Liver (tissue), 9 donors: Measurements from ENCODE around the gene AXIN1. TPM values are rescaled to one million over a fixed set of nuclear protein-coding genes. Genes with fewer than 3 reads are reported as not detected.

Experiments
- DNase-seq: peaks from one replicate; pipeline ENCODE4 v3.0.0-alpha.2; 2017; ENCODE audit warnings: low spot score
- H3K27ac ChIP-seq, 2 donors: one replicate each; pipeline ENCODE4 v1.7.0; 2013; ENCODE audit warnings: inconsistent platforms in 2 of 2, low read length in 2 of 2, control low read depth in 1 of 2, low read depth in 1 of 2, mild to moderate bottlenecking in 1 of 2
- H3K27me3 ChIP-seq, 4 donors: one replicate each; pipeline versions ENCODE4 v1.6.1 to v1.7.0; 2013; ENCODE audit warnings: low read length in 3 of 4, inconsistent platforms in 1 of 4, mild to moderate bottlenecking in 1 of 4, moderate library complexity in 1 of 4; ENCODE audit not compliant: control insufficient read depth in 4 of 4, insufficient read depth in 4 of 4
- H3K36me3 ChIP-seq, 4 donors: one replicate each; pipeline versions ENCODE4 v1.6.1 to v1.7.0; 2013; ENCODE audit warnings: low read length in 3 of 4, mild to moderate bottlenecking in 3 of 4, low read depth in 1 of 4, moderate library complexity in 1 of 4; ENCODE audit not compliant: control insufficient read depth in 4 of 4, insufficient read depth in 3 of 4
- H3K4me1 ChIP-seq, 4 donors: one replicate each; pipeline versions ENCODE4 v1.6.1 to v1.7.0; 2013; ENCODE audit warnings: low read length in 3 of 4, mild to moderate bottlenecking in 3 of 4, moderate library complexity in 1 of 4; ENCODE audit not compliant: control insufficient read depth in 4 of 4, insufficient read depth in 4 of 4
- H3K4me3 ChIP-seq, 3 donors: one replicate each; pipeline versions ENCODE4 v1.6.1 to v1.7.0; 2013; ENCODE audit warnings: low read length in 3 of 3, control low read depth in 1 of 3, low read depth in 1 of 3, mild to moderate bottlenecking in 1 of 3
- H3K9ac ChIP-seq, 2 donors: one replicate each; pipeline ENCODE4 v1.7.0; 2013; ENCODE audit warnings: low read length in 2 of 2, mild to moderate bottlenecking in 2 of 2, moderate library complexity in 2 of 2, control low read depth in 1 of 2, low read depth in 1 of 2
- H3K9me3 ChIP-seq, 4 donors: one replicate each; pipeline versions ENCODE4 v1.6.1 to v1.7.0; 2013; ENCODE audit warnings: low read length in 3 of 4; ENCODE audit not compliant: control insufficient read depth in 4 of 4
- EGR1 ChIP-seq, 2 donors: IDR thresholded peaks; 2 replicates each; pipeline ENCODE4 v1.6.1; 2016 to 2018; ENCODE audit warnings: antibody characterized with exemption in 2 of 2, low read depth in 2 of 2
- FOXA1 ChIP-seq: IDR thresholded peaks from 2 replicates; pipeline ENCODE4 v1.6.1; 2016; ENCODE audit warnings: antibody characterized with exemption
- FOXA2 ChIP-seq: IDR thresholded peaks from 2 replicates; pipeline ENCODE4 v1.6.1; 2016; ENCODE audit warnings: antibody characterized with exemption
- GABPA ChIP-seq, 2 donors: IDR thresholded peaks in 1 of 2; conservative IDR thresholded peaks in 1 of 2; 2 replicates each; pipeline ENCODE4 v1.6.1; 2016; ENCODE audit warnings: antibody characterized with exemption in 2 of 2, mild to moderate bottlenecking in 1 of 2, moderate library complexity in 1 of 2
- HNF4A ChIP-seq, 2 donors: conservative IDR thresholded peaks; 2 replicates each; pipeline ENCODE4 v1.6.1; 2016; ENCODE audit warnings: antibody characterized with exemption in 2 of 2, mild to moderate bottlenecking in 2 of 2
- HNF4G ChIP-seq: IDR thresholded peaks from 2 replicates; pipeline ENCODE4 v1.6.1; 2016; ENCODE audit warnings: antibody characterized with exemption
- JUND ChIP-seq, 2 donors: IDR thresholded peaks; 2 replicates each; pipeline ENCODE4 v1.6.1; 2016; ENCODE audit warnings: antibody characterized with exemption in 2 of 2
- MAX ChIP-seq: IDR thresholded peaks from 2 replicates; pipeline ENCODE4 v1.6.1; 2016; ENCODE audit warnings: antibody characterized with exemption
- NR2F2 ChIP-seq: IDR thresholded peaks from 2 replicates; pipeline ENCODE4 v1.6.1; 2016; ENCODE audit warnings: antibody characterized with exemption
- RAD21 ChIP-seq, 2 donors: IDR thresholded peaks; 2 replicates each; pipeline ENCODE4 v1.6.1; 2016; ENCODE audit warnings: antibody characterized with exemption in 2 of 2, mild to moderate bottlenecking in 2 of 2
- TAF1 ChIP-seq: conservative IDR thresholded peaks from 2 replicates; pipeline ENCODE4 v1.6.1; 2016; ENCODE audit warnings: antibody characterized with exemption, mild to moderate bottlenecking
- YY1 ChIP-seq: IDR thresholded peaks from 2 replicates; pipeline ENCODE4 v1.6.1; 2016; ENCODE audit warnings: antibody characterized with exemption, mild to moderate bottlenecking
- WGBS: extraction: QIAGEN DNeasy Blood & Tissue Kit; methylation state at CpG from one replicate; pipeline ENCODE4 v1.1.7; 2013; 5-methylcytosine and 5-hydroxymethylcytosine counted together
- polyA plus RNA-seq, 2 donors: library from polyadenylated mRNA; stranded (reverse) in 1 of 2; unstranded in 1 of 2; fragments of 200-250 nt in 1 of 2; fragments of >200 nt in 1 of 2; fragmentation: Nextera tagmentation in 1 of 2; extraction: Ambion mirVana in 1 of 2; gene quantifications; one replicate each; pipeline versions ENCODE4 v1.2.1 to v1.2.3, GENCODE V29; 2013 to 2015
- total RNA-seq, 2 donors: library from RNA; depleted of rRNA; stranded (reverse); fragments of >200 nt; gene quantifications; one replicate each; pipeline ENCODE4 v1.2.3, GENCODE V29; 2014
- TF ChIP-seq, protein P1 (sequence below): IDR thresholded peaks from 2 replicates; pipeline ENCODE4 v1.6.1; 2016; ENCODE audit warnings: antibody characterized with exemption
- TF ChIP-seq, protein P2 (sequence below): fragments of 150-350 bp; IDR thresholded peaks from 2 replicates; pipeline ENCODE4 v1.5.1; 2017; ENCODE audit warnings: improper control_type of control experiment, low read depth, low read length; ENCODE audit not compliant: missing input control
- TF ChIP-seq, protein P3 (sequence below): IDR thresholded peaks from 2 replicates; pipeline ENCODE4 v1.6.1; 2016; ENCODE audit warnings: antibody characterized with exemption, mild to moderate bottlenecking
- donor health status: healthy.
- donor health status: healthy.
- donor health status: healthy.
- donor health status: healthy.
- donor health status: healthy.

The AXIN1 gene
- total and polyA plus RNA-seq, 4 donors, result 2.0 to 10.3 (median 7.9) TPM

DNA sequence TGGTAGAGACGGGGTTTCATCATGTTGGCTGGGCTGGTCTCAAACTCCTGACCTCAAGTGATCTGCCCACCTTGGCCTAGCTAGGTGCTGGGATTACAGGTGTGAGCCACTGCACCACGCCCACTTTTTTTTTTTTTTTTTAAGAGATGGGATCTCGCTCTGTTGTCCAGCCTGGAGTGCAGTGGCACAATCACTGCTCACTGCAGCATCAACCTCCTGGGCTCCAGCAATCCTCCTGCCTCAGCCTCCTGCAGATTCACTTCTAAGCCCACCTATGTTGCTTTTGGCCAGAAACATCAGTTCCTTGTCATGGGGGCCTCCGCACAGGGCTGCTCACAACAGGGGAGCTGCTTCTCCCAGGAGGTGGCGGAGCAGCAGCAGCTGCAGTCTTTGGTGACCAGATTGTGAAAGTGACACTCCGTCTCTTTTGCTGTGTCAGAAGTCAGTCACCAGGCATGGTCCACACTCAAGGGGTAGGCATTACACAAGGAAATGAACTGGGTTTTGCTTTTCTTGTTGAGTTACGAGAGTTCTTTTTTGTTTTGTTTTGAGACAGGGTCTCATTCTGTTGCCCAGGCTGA is 40.0 kb upstream of the AXIN1 start:
- H3K36me3 ChIP-seq, result no peaks in the 10 kb centered on the region

GRCh38 chr16:391885-392335 is 39.4 kb upstream of the AXIN1 start:
- H3K4me1 ChIP-seq, result peaks cover 0 to 7% (median 1%) of the 10 kb centered on the region in 4 donors
- H3K9ac ChIP-seq, result no peak overlapping the region
- 73% methylated on average over 7 of the region's 7 CpGs for WGBS
- H3K27me3 ChIP-seq, result no peaks in the 10 kb centered on the region
- H3K9me3 ChIP-seq, result no peaks in the 10 kb centered on the region
- no peak overlapping the region for H3K27ac ChIP-seq
- H3K36me3 ChIP-seq, result no peaks in the 10 kb centered on the region
- H3K4me3 ChIP-seq, result no peak overlapping the region
- TF ChIP-seq HNF4G (no peak), GABPA (IDR thresholded peaks at IDR 0.05 in 1 of 2, conservative IDR thresholded peaks at IDR 0.05 in 1 of 2) (no peak), FOXA1 (no peak), EGR1 (IDR thresholded peaks at IDR 0.05; ENCODE audit: low read depth in 2 of 2) (no peak), RAD21 (IDR thresholded peaks at IDR 0.05) (peak; percentile 82 to 91), FOXA2 (no peak), TAF1 (no peak), NR2F2 (no peak), JUND (IDR thresholded peaks at IDR 0.05) (no peak), MAX (no peak), HNF4A (conservative IDR thresholded peaks at IDR 0.05) (no peak), YY1 (no peak)
- TF ChIP-seq, protein P1, sequence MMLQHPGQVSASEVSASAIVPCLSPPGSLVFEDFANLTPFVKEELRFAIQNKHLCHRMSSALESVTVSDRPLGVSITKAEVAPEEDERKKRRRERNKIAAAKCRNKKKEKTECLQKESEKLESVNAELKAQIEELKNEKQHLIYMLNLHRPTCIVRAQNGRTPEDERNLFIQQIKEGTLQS, result no peak
- TF ChIP-seq, protein P2, sequence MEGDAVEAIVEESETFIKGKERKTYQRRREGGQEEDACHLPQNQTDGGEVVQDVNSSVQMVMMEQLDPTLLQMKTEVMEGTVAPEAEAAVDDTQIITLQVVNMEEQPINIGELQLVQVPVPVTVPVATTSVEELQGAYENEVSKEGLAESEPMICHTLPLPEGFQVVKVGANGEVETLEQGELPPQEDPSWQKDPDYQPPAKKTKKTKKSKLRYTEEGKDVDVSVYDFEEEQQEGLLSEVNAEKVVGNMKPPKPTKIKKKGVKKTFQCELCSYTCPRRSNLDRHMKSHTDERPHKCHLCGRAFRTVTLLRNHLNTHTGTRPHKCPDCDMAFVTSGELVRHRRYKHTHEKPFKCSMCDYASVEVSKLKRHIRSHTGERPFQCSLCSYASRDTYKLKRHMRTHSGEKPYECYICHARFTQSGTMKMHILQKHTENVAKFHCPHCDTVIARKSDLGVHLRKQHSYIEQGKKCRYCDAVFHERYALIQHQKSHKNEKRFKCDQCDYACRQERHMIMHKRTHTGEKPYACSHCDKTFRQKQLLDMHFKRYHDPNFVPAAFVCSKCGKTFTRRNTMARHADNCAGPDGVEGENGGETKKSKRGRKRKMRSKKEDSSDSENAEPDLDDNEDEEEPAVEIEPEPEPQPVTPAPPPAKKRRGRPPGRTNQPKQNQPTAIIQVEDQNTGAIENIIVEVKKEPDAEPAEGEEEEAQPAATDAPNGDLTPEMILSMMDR, result peak; percentile 77
- TF ChIP-seq, protein P3, sequence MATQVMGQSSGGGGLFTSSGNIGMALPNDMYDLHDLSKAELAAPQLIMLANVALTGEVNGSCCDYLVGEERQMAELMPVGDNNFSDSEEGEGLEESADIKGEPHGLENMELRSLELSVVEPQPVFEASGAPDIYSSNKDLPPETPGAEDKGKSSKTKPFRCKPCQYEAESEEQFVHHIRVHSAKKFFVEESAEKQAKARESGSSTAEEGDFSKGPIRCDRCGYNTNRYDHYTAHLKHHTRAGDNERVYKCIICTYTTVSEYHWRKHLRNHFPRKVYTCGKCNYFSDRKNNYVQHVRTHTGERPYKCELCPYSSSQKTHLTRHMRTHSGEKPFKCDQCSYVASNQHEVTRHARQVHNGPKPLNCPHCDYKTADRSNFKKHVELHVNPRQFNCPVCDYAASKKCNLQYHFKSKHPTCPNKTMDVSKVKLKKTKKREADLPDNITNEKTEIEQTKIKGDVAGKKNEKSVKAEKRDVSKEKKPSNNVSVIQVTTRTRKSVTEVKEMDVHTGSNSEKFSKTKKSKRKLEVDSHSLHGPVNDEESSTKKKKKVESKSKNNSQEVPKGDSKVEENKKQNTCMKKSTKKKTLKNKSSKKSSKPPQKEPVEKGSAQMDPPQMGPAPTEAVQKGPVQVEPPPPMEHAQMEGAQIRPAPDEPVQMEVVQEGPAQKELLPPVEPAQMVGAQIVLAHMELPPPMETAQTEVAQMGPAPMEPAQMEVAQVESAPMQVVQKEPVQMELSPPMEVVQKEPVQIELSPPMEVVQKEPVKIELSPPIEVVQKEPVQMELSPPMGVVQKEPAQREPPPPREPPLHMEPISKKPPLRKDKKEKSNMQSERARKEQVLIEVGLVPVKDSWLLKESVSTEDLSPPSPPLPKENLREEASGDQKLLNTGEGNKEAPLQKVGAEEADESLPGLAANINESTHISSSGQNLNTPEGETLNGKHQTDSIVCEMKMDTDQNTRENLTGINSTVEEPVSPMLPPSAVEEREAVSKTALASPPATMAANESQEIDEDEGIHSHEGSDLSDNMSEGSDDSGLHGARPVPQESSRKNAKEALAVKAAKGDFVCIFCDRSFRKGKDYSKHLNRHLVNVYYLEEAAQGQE, result no peak
- DNase-seq, result peak; percentile 80

More for the DNA sequence above, 40.0 kb upstream of the AXIN1 start:
- WGBS, result 90% methylated on average over 7 of the region's 7 CpGs
- Histone ChIP-seq H3K4me1 (peaks cover 0 to 7% (median 1%) of the 10 kb centered on the region in 4 donors), H3K4me3 (no peak overlapping the region), H3K9me3 (no peaks in the 10 kb centered on the region), H3K27ac (no peak overlapping the region), H3K27me3 (no peaks in the 10 kb centered on the region), H3K9ac (no peak overlapping the region)
- DNase-seq, result no peak
- TF ChIP-seq MAX, result no peak
- TF ChIP-seq RAD21 (IDR thresholded peaks at IDR 0.05), result peak in 1 of 2 donors; percentile 9
- TF ChIP-seq JUND (IDR thresholded peaks at IDR 0.05), result no peak
